OCI-LY7 (cell line): ENCODE measurements around the gene CAMK1G. TPM values are rescaled to one million over a fixed set of nuclear protein-coding genes. Genes with fewer than 3 reads are reported as not detected.

ENCODE experiments used
- BruUV-seq: library from RNA; stranded (reverse); fragments of 400-500 nt; replicated peaks from 2 replicates; lab custom pipeline; 2021; lab: Mats Ljungman, UMichigan
- CTCF ChIA-PET: fragments of 300-600 bp; sonication (Branson Sonifier 250); formaldehyde crosslinking; loops from one replicate; lab custom pipeline; 2022; ENCODE audit warnings: antibody characterized with exemption; ENCODE audit not compliant: unreplicated experiment; lab: Charles Lee
- POLR2A ChIA-PET: fragments of 300-600 bp; sonication (Branson Sonifier 250); formaldehyde crosslinking; loops from one replicate; lab custom pipeline; 2022; ENCODE audit warnings: antibody characterized with exemption; lab: Charles Lee
- DNase-seq: peaks from one replicate; pipeline ENCODE4 v3.0.0-alpha.2; 2015; ENCODE audit warnings: low spot score
- H2AFZ ChIP-seq: fragments of 200-600 bp; sonication (generic), shearing (Covaris generic); 2 replicates; pipeline ENCODE4 v1.6.1; 2014; ENCODE audit warnings: mild to moderate bottlenecking, antibody characterized with exemption, low read length, moderate library complexity
- H3K27ac ChIP-seq: fragments of 200-600 bp; sonication (generic); 2 replicates; pipeline ENCODE4 v1.5.1; 2014; ENCODE audit warnings: mixed run types, low read depth, mild to moderate bottlenecking, moderate library complexity, low read length, inconsistent platforms; ENCODE audit not compliant: poor library complexity, severe bottlenecking
- H3K36me3 ChIP-seq: fragments of 200-600 bp; sonication (generic); 2 replicates; pipeline ENCODE4 v1.6.1; 2014; ENCODE audit warnings: mild to moderate bottlenecking, antibody characterized with exemption, low read length, moderate library complexity, mixed read lengths; ENCODE audit not compliant: insufficient read depth
- H3K4me1 ChIP-seq: fragments of 200-600 bp; sonication (generic); 2 replicates; pipeline ENCODE4 v1.5.1; 2014; ENCODE audit warnings: mild to moderate bottlenecking, low read length; ENCODE audit not compliant: insufficient read depth, poor library complexity, severe bottlenecking
- H3K4me2 ChIP-seq: fragments of 200-600 bp; sonication (generic); 2 replicates; pipeline ENCODE4 v1.6.1; 2014; ENCODE audit warnings: mild to moderate bottlenecking, low read length
- H3K4me3 ChIP-seq: fragments of 200-600 bp; sonication (generic); 2 replicates; pipeline ENCODE4 v1.5.1; 2014; ENCODE audit warnings: mild to moderate bottlenecking, low read depth, low read length; ENCODE audit not compliant: poor library complexity, severe bottlenecking
- H3K79me2 ChIP-seq: fragments of 200-600 bp; sonication (generic); 2 replicates; pipeline ENCODE4 v1.6.1; 2016; ENCODE audit warnings: low read depth, mild to moderate bottlenecking, low read length, moderate library complexity, mixed read lengths; ENCODE audit not compliant: insufficient read depth
- H3K9me2 ChIP-seq: fragments of 200-600 bp; sonication (generic); 2 replicates; pipeline ENCODE4 v1.6.1; 2016; ENCODE audit warnings: mild to moderate bottlenecking, low read length, mixed read lengths; ENCODE audit not compliant: insufficient read depth
- H3K9me3 ChIP-seq: fragments of 200-600 bp; sonication (generic); 2 replicates; pipeline ENCODE4 v1.6.1; 2014; ENCODE audit warnings: mild to moderate bottlenecking, mixed run types, low read length, mixed read lengths
- H4K20me1 ChIP-seq: fragments of 200-600 bp; sonication (generic); 2 replicates; pipeline ENCODE4 v1.6.1; 2014; ENCODE audit warnings: mild to moderate bottlenecking, antibody characterized with exemption, low read length, moderate library complexity, mixed read lengths; ENCODE audit not compliant: insufficient read depth
- EZH2phosphoT487 ChIP-seq: fragments of 200-600 bp; sonication (generic); IDR thresholded peaks from 2 replicates; pipeline ENCODE4 v1.6.1; 2018; ENCODE audit warnings: low read depth, borderline replicate concordance, mild to moderate bottlenecking, mixed run types, antibody characterized with exemption, low read length, moderate library complexity, mixed read lengths
- intact Hi-C: fragments of 100-400 bp; cut with micrococcal nuclease; formaldehyde crosslinking; loops from one replicate; pipeline ENCODE4 v1.10.0; 2022; ENCODE audit not compliant: unreplicated experiment
- microRNA-seq: library from miRNA; unstranded; fragments of <30 nt; microRNA quantifications from one replicate; pipeline ENCODE4 v1.2.0, GENCODE V29; 2022; ENCODE audit warnings: borderline replicate concordance
- total RNA-seq, 2 experiments: library from RNA; depleted of rRNA in 1 of 2; stranded (reverse); fragments of >200 nt in 1 of 2; shearing (Covaris generic) in 1 of 2; gene quantifications; 2 replicates each; pipeline ENCODE4 v1.2.3, GENCODE V29; 2014 to 2022
- TF ChIP-seq, protein P1 (sequence below): fragments of 200-600 bp; sonication (generic); conservative IDR thresholded peaks from 2 replicates; pipeline ENCODE4 v1.5.1; 2014; ENCODE audit warnings: mild to moderate bottlenecking, antibody characterized with exemption, low read length, moderate library complexity, mixed read lengths

Gene CAMK1G
- total RNA-seq, 2 experiments from 2014 or later: not detected

DNA sequence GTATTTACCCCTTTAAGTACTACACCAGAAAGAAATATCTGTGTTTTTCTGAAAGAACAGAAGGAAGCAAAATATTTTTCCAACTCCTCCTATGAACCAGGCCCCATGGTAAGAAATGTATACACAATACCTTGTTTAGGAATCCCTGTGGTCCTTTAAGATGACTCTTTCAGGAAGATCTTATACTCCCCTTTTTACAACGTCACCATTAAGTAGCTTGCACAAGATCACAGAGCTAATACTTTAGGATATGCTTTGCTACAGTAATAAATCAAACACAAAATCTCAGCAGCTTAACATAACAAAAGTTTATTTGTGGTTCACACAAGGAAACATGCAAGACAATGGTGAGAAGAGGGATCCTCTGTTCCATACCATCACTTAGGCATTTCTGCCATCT is 77.6 kb downstream of the CAMK1G start:
- no peak for DNase-seq
- POLR2A ChIA-PET: interaction anchor here (0.6 kb wide), 1 partner anchor 395 kb away, joined by 3 read pairs; no protein-coding TSS in a partner anchor

DNA sequence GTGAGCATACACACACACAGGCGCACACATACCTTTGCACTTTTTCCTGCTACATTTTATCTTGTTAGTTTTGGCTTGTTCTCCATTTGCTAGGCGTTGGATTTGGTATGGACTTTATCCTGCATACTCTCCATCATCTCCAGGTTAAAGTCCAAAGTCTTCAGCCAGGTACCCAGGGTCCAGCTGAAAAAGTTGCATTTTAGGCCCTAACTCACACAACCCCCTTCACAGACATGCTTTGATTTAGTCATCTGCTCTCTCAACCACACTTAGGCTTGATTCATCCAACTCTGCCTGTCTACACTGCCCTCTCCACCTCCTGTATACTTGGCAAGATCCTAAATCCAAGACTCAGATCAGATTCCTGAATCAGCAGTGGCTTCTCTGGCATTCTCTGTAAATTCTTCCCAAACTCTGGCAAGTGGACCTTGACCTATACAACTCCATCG is 79.4 kb downstream of the CAMK1G start:
- H2AFZ ChIP-seq: no peak overlapping the region
- H3K79me2 ChIP-seq: no peaks in the 10 kb centered on the region
- BruUV-seq: no TSS peak
- no peaks in the 10 kb centered on the region for H3K4me1 ChIP-seq
- no peaks in the 10 kb centered on the region for H3K36me3 ChIP-seq
- no peak overlapping the region for H3K4me2 ChIP-seq
- intact Hi-C loops: no loop called here
- TF ChIP-seq EZH2phosphoT487: no peak
- TF ChIP-seq, protein P1, sequence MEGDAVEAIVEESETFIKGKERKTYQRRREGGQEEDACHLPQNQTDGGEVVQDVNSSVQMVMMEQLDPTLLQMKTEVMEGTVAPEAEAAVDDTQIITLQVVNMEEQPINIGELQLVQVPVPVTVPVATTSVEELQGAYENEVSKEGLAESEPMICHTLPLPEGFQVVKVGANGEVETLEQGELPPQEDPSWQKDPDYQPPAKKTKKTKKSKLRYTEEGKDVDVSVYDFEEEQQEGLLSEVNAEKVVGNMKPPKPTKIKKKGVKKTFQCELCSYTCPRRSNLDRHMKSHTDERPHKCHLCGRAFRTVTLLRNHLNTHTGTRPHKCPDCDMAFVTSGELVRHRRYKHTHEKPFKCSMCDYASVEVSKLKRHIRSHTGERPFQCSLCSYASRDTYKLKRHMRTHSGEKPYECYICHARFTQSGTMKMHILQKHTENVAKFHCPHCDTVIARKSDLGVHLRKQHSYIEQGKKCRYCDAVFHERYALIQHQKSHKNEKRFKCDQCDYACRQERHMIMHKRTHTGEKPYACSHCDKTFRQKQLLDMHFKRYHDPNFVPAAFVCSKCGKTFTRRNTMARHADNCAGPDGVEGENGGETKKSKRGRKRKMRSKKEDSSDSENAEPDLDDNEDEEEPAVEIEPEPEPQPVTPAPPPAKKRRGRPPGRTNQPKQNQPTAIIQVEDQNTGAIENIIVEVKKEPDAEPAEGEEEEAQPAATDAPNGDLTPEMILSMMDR: no peak
- ChIA-PET CTCF (no interaction called here), POLR2A (no interaction called here)
- no peaks in the 10 kb centered on the region for H3K9me2 ChIP-seq
- no peak overlapping the region for H3K4me3 ChIP-seq
- no peak overlapping the region for H3K27ac ChIP-seq
- DNase-seq: no peak
- H4K20me1 ChIP-seq: no peaks in the 10 kb centered on the region
- H3K9me3 ChIP-seq: no peaks in the 10 kb centered on the region

More for the DNA sequence above, 77.6 kb downstream of the CAMK1G start:
- TF ChIP-seq, protein P1: no peak
- TF ChIP-seq EZH2phosphoT487: no peak
- no TSS peak for BruUV-seq
- H3K36me3 ChIP-seq: no peaks in the 10 kb centered on the region
- no peaks in the 10 kb centered on the region for H3K9me2 ChIP-seq
- intact Hi-C loops: no loop called here
- CTCF ChIA-PET: no interaction called here
- H3K9me3 ChIP-seq: no peaks in the 10 kb centered on the region
- no peaks in the 10 kb centered on the region for H4K20me1 ChIP-seq
- no peak overlapping the region for H3K4me3 ChIP-seq
- H3K79me2 ChIP-seq: no peaks in the 10 kb centered on the region
- no peak overlapping the region for H3K27ac ChIP-seq
- no peaks in the 10 kb centered on the region for H3K4me1 ChIP-seq
- H3K4me2 ChIP-seq: no peak overlapping the region
- no peak overlapping the region for H2AFZ ChIP-seq

Small RNA genes within 50 kb of the gene (microRNA-seq; reads per million reads assigned to microRNA genes)
- not detected for gene MIR4260

Other genes starting within 250 kb of the CAMK1G start
- gene LAMB3, start 68.7 kb downstream of the CAMK1G start, total RNA-seq (2014; rRNA removed; shearing (Covaris generic)): 0.41 TPM in 1 of 2 replicates, not detected in the other
- 0.17 and 0.46 TPM in 2 replicates for gene LAMB3, start 68.7 kb downstream of the CAMK1G start, total RNA-seq (2022)
- gene G0S2, start 91.7 kb downstream of the CAMK1G start, total RNA-seq (2014; rRNA removed; shearing (Covaris generic)): not detected in 2 replicates
- gene G0S2, start 91.7 kb downstream of the CAMK1G start, total RNA-seq (2022): not detected in 2 replicates
- not detected in 2 replicates for gene HSD11B1, start 121.1 kb downstream of the CAMK1G start, total RNA-seq (2014; rRNA removed; shearing (Covaris generic))
- gene HSD11B1, start 121.1 kb downstream of the CAMK1G start, total RNA-seq (2022): not detected in 2 replicates
- 22.1 and 24.3 TPM in 2 replicates for gene TRAF3IP3, start 172.3 kb downstream of the CAMK1G start, total RNA-seq (2014; rRNA removed; shearing (Covaris generic))
- gene TRAF3IP3, start 172.3 kb downstream of the CAMK1G start, total RNA-seq (2022): 46.6 and 53.6 TPM in 2 replicates
- gene C1orf74, start 200.8 kb downstream of the CAMK1G start, total RNA-seq (2014; rRNA removed; shearing (Covaris generic)): 3.7 and 4.4 TPM in 2 replicates
- gene C1orf74, start 200.8 kb downstream of the CAMK1G start, total RNA-seq (2022): 4.2 and 5.0 TPM in 2 replicates
- gene IRF6, start 222.4 kb downstream of the CAMK1G start, total RNA-seq (2014; rRNA removed; shearing (Covaris generic)): not detected in 2 replicates
- not detected in 2 replicates for gene IRF6, start 222.4 kb downstream of the CAMK1G start, total RNA-seq (2022)
- gene UTP25, start 244.3 kb downstream of the CAMK1G start, total RNA-seq (2014; rRNA removed; shearing (Covaris generic)): 10.4 and 12.8 TPM in 2 replicates
- gene UTP25, start 244.3 kb downstream of the CAMK1G start, total RNA-seq (2022): 8.4 and 10.5 TPM in 2 replicates